ENCODE measurements around the gene MT1X.

DNA sequence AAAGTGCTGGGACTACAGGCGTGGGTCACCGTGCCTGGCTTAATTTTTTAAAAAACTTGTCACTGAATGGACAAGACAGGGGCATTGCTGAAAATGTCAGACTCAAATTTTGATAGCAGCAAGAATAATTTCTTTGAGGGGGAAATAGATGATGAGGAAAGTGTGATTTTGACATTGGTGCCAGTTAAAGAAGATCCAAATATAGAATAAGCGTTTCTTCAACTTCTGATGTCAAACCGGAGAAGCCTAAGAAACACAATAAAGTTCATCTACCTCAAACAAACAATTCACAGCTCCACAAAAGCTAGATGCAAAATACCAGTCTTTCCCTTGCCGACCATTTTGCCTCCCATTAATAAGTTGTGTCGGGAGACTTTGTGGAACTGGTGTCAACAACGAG lies 4.5 kb downstream of the MT1X start:
- TF ChIP-seq, protein P1, sequence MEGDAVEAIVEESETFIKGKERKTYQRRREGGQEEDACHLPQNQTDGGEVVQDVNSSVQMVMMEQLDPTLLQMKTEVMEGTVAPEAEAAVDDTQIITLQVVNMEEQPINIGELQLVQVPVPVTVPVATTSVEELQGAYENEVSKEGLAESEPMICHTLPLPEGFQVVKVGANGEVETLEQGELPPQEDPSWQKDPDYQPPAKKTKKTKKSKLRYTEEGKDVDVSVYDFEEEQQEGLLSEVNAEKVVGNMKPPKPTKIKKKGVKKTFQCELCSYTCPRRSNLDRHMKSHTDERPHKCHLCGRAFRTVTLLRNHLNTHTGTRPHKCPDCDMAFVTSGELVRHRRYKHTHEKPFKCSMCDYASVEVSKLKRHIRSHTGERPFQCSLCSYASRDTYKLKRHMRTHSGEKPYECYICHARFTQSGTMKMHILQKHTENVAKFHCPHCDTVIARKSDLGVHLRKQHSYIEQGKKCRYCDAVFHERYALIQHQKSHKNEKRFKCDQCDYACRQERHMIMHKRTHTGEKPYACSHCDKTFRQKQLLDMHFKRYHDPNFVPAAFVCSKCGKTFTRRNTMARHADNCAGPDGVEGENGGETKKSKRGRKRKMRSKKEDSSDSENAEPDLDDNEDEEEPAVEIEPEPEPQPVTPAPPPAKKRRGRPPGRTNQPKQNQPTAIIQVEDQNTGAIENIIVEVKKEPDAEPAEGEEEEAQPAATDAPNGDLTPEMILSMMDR (IDR thresholded peaks at IDR 0.05; ENCODE audit: poor library complexity) = no peak
- no peak for TF ChIP-seq EZH2phosphoT487 (IDR thresholded peaks at IDR 0.05; ENCODE audit: low read depth, severe bottlenecking, unreplicated experiment)

Data from hepatocyte (in vitro differentiated cells).